Endothelial cell of umbilical vein (primary cell): ENCODE measurements around the gene BBC3. TPM values are rescaled to one million over a fixed set of nuclear protein-coding genes. Genes with fewer than 3 reads are reported as not detected.

ENCODE experiments used
- BruUV-seq: library from RNA; stranded (reverse); fragments of 400-500 nt; replicated peaks from 2 replicates; lab custom pipeline; 2021; lab: Mats Ljungman, UMichigan
- CTCF ChIA-PET: fragments of 300-600, 350-600 bp; sonication (Branson Sonifier 250); formaldehyde crosslinking; loops from one replicate; lab custom pipeline; 2021; ENCODE audit warnings: antibody characterized with exemption, inconsistent platforms; lab: Charles Lee
- POLR2A ChIA-PET: fragments of 300-600, 350-600 bp; sonication (Branson Sonifier 250); formaldehyde crosslinking; loops from one replicate; lab custom pipeline; 2021; ENCODE audit warnings: antibody characterized with exemption, inconsistent platforms; lab: Charles Lee
- DNase-seq: peaks from one replicate; pipeline ENCODE4 v3.0.0-alpha.2; 2011; ENCODE audit warnings: low read depth, low spot score
- FAIRE-seq: peaks from 2 replicates; lab custom pipeline; 2011; peaks lifted over from hg19 to GRCh38; lab: Jason Lieb, UNC
- H2AFZ ChIP-seq: 2 replicates; pipeline ENCODE4 v1.6.0; 2012; ENCODE audit warnings: low read depth, low read length, control low read depth, inconsistent platforms
- H3K27ac ChIP-seq: 2 replicates; pipeline ENCODE4 v1.5.1; 2011; ENCODE audit warnings: low read depth, mild to moderate bottlenecking, control low read depth, low read length, moderate library complexity; ENCODE audit not compliant: insufficient read depth
- H3K27me3 ChIP-seq, 2 experiments: 2 replicates each; pipeline versions ENCODE4 v1.6.0 to v1.6.1; 2011; ENCODE audit warnings: low read length in 2 of 2, mixed read lengths in 1 of 2; ENCODE audit not compliant: control insufficient read depth in 2 of 2, insufficient read depth in 2 of 2
- H3K36me3 ChIP-seq, 2 experiments: 2 replicates in 1 of 2; 3 replicates in 1 of 2; pipeline ENCODE4 v1.5.1; 2011; ENCODE audit warnings: low read length in 2 of 2, mild to moderate bottlenecking in 1 of 2, moderate library complexity in 1 of 2; ENCODE audit not compliant: control insufficient read depth in 2 of 2, insufficient read depth in 2 of 2; ENCODE audit errors: extremely low read depth in 1 of 2
- H3K4me1 ChIP-seq: 3 replicates; pipeline ENCODE4 v1.5.1; 2011; ENCODE audit warnings: mild to moderate bottlenecking, low read length; ENCODE audit not compliant: control insufficient read depth, insufficient read depth; ENCODE audit errors: extremely low read depth
- H3K4me2 ChIP-seq: 2 replicates; pipeline ENCODE4 v1.6.1; 2011; ENCODE audit warnings: low read length, control low read depth, mixed read lengths; ENCODE audit not compliant: insufficient read depth
- H3K4me3 ChIP-seq, 3 experiments: fragments of 200-600 bp in 1 of 3; sonication (generic), shearing (Covaris generic) in 1 of 3; replicated peaks in 1 of 3; 2 replicates each; pipeline ENCODE4 v1.5.1; 2011 to 2016; ENCODE audit warnings: control low read depth in 3 of 3, low read length in 3 of 3, mild to moderate bottlenecking in 2 of 3, inconsistent platforms in 1 of 3, low read depth in 1 of 3, moderate library complexity in 1 of 3; ENCODE audit not compliant: insufficient read depth in 1 of 3
- H3K79me2 ChIP-seq: 2 replicates; pipeline ENCODE4 v1.6.0; 2012; ENCODE audit warnings: low read length, inconsistent platforms; ENCODE audit not compliant: control insufficient read depth, insufficient read depth
- H3K9ac ChIP-seq: replicated peaks from 2 replicates; pipeline ENCODE3; 2011; ENCODE audit warnings: low read length, control low read depth; ENCODE audit not compliant: insufficient read depth; ENCODE audit errors: extremely low read depth
- H3K9me1 ChIP-seq: replicated peaks from 3 replicates; pipeline ENCODE4 v1.6.0; 2011; ENCODE audit warnings: mild to moderate bottlenecking, low read length; ENCODE audit not compliant: control insufficient read depth, insufficient read depth; ENCODE audit errors: extremely low read depth
- H3K9me3 ChIP-seq: replicated peaks from 2 replicates; pipeline ENCODE4 v1.5.1; 2012; ENCODE audit warnings: low read length, inconsistent platforms; ENCODE audit not compliant: control insufficient read depth, insufficient read depth
- H4K20me1 ChIP-seq: replicated peaks from 2 replicates; pipeline ENCODE3; 2011; ENCODE audit warnings: mild to moderate bottlenecking, low read length; ENCODE audit not compliant: control insufficient read depth, insufficient read depth; ENCODE audit errors: extremely low read depth
- EZH2 ChIP-seq: IDR thresholded peaks from 2 replicates; pipeline ENCODE4 v1.6.1; 2012; ENCODE audit warnings: borderline replicate concordance, low read depth, mild to moderate bottlenecking, moderate library complexity, low read length, inconsistent platforms; ENCODE audit not compliant: severe bottlenecking
- FOS ChIP-seq: IDR thresholded peaks from 2 replicates; pipeline ENCODE4 v1.6.1; 2011; ENCODE audit warnings: mild to moderate bottlenecking, low read length, moderate library complexity, borderline replicate concordance; ENCODE audit not compliant: insufficient read depth
- GATA2 ChIP-seq: IDR thresholded peaks from 2 replicates; pipeline ENCODE4 v1.7.0; 2011; ENCODE audit warnings: low read depth, mild to moderate bottlenecking, moderate library complexity, mixed read lengths, low read length; ENCODE audit not compliant: insufficient read length, insufficient read depth
- MYC ChIP-seq: IDR thresholded peaks from one replicate; pipeline ENCODE4 v1.6.1; 2011; ENCODE audit warnings: mild to moderate bottlenecking, low read depth, low read length
- POLR2A ChIP-seq: IDR thresholded peaks from 2 replicates; pipeline ENCODE4 v1.6.1; 2012; ENCODE audit warnings: low read depth, mild to moderate bottlenecking, control low read depth, low read length
- dilution Hi-C: fragments of 300-500 bp; cut with MboI; formaldehyde crosslinking; loops from one replicate; pipeline ENCODE4 v1.15.0; 2019; ENCODE audit warnings: low sequenced_read_pairs; ENCODE audit not compliant: extremely low pct_ligation_motif_present
- intact Hi-C: fragments of 100-400 bp; cut with micrococcal nuclease; formaldehyde crosslinking; loops from one replicate; pipeline ENCODE4 v1.10.0; 2022
- polyA plus RNA-seq, 4 experiments: library from polyadenylated mRNA; depleted of rRNA in 3 of 4; stranded (reverse) in 3 of 4; unstranded in 1 of 4; fragments of >200 nt; gene quantifications; 2 replicates each; pipeline versions ENCODE4 v1.2.1 to v1.2.3, GENCODE V29; 2011 to 2012; ENCODE audit warnings: missing spikeins in 1 of 4
- total RNA-seq: library from RNA; stranded (reverse); gene quantifications from 2 replicates; pipeline ENCODE4 v1.2.3, GENCODE V29; 2021
- TF ChIP-seq, protein P1 (sequence below), 2 donors: IDR thresholded peaks; 1 replicate in 1 of 2; 2 replicates in 1 of 2; pipeline ENCODE4 v1.5.1; 2011; ENCODE audit warnings: low read length in 2 of 2, mild to moderate bottlenecking in 2 of 2, moderate library complexity in 2 of 2, control low read depth in 1 of 2, inconsistent platforms in 1 of 2, low read depth in 1 of 2; ENCODE audit not compliant: insufficient read depth in 1 of 2; ENCODE audit errors: extremely low read depth in 1 of 2
- TF ChIP-seq, protein P2 (sequence below): IDR thresholded peaks from 2 replicates; pipeline ENCODE4 v1.6.1; 2011; ENCODE audit not compliant: insufficient read depth, insufficient read length

The BBC3 gene
- total and polyA plus RNA-seq, 2 donors (not counting 3 experiments of a cell fraction or from before 2014, with no cell fraction given) = 11.3 to 35.7 TPM

DNA sequence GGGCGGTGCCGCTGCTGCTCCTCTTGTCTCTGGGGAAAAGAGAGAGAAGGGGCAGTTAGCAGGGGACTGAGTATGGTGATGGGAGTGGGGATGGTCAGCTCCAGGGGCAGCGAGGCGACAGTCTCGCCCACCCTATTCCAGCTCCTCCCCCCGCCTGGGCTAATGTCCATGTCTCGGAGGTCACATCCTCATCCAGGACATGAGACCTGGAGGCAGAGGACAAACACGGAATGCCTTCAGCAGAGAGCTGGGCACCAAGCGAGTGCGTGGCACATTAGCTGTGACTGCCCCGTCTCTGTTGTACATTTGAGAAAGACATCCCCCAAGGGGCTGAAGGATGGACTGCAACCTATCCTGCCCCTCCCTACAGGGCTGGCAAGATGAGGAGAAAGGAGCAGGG lies 9.1 kb downstream of the BBC3 start:
- no peak overlapping the region for H3K27ac ChIP-seq
- intact Hi-C loops (no loop called here), dilution Hi-C loops (no loop called here)
- H3K36me3 ChIP-seq = peaks cover 0 to 21% of the 10 kb centered on the region in 2 experiments
- H3K4me2 ChIP-seq = no peak overlapping the region
- H3K4me1 ChIP-seq = peaks cover 10% of the 10 kb centered on the region
- no peaks in the 10 kb centered on the region for H3K9me1 ChIP-seq
- ChIA-PET CTCF (interaction anchor here (0.8 to 5.3 kb wide), 2 partner anchors 12 to 23 kb away, joined by 3 to 74 read pairs; no protein-coding TSS in a partner anchor), POLR2A (no interaction called here)
- no peak overlapping the region for H2AFZ ChIP-seq
- H3K9me3 ChIP-seq = no peaks in the 10 kb centered on the region
- no peaks in the 10 kb centered on the region for H4K20me1 ChIP-seq
- no TSS peak for BruUV-seq
- no peaks in the 10 kb centered on the region for H3K79me2 ChIP-seq
- TF ChIP-seq EZH2 = no peak
- TF ChIP-seq GATA2 = no peak
- TF ChIP-seq POLR2A = no peak
- no peak for TF ChIP-seq FOS
- TF ChIP-seq MYC = no peak
- TF ChIP-seq, protein P1, sequence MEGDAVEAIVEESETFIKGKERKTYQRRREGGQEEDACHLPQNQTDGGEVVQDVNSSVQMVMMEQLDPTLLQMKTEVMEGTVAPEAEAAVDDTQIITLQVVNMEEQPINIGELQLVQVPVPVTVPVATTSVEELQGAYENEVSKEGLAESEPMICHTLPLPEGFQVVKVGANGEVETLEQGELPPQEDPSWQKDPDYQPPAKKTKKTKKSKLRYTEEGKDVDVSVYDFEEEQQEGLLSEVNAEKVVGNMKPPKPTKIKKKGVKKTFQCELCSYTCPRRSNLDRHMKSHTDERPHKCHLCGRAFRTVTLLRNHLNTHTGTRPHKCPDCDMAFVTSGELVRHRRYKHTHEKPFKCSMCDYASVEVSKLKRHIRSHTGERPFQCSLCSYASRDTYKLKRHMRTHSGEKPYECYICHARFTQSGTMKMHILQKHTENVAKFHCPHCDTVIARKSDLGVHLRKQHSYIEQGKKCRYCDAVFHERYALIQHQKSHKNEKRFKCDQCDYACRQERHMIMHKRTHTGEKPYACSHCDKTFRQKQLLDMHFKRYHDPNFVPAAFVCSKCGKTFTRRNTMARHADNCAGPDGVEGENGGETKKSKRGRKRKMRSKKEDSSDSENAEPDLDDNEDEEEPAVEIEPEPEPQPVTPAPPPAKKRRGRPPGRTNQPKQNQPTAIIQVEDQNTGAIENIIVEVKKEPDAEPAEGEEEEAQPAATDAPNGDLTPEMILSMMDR (IDR thresholded peaks at IDR 0.05; ENCODE audit: extremely low read depth in 1 of 2, insufficient read depth in 1 of 2, low read depth in 1 of 2, low read length in 2 of 2) = no peak
- TF ChIP-seq, protein P2, sequence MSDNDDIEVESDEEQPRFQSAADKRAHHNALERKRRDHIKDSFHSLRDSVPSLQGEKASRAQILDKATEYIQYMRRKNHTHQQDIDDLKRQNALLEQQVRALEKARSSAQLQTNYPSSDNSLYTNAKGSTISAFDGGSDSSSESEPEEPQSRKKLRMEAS = no peak
- FAIRE-seq (no peak), DNase-seq (no peak)
- H3K9ac ChIP-seq = no peak overlapping the region
- no peak overlapping the region for H3K4me3 ChIP-seq
- no peaks in the 10 kb centered on the region for H3K27me3 ChIP-seq
